Left cardiac atrium (tissue), 4 donors: ENCODE measurements around the gene SNX2. TPM values are rescaled to one million over a fixed set of nuclear protein-coding genes. Genes with fewer than 3 reads are reported as not detected.

Source experiments
- ATAC-seq, 2 donors: fragments of 200-7000 bp; cut with Tn5 transposase; one replicate each; pipeline ENCODE4 v1.9.1; 2020; ENCODE audit warnings: mild to moderate bottlenecking in 2 of 2, moderate library complexity in 2 of 2
- DNase-seq: peaks from one replicate; pipeline ENCODE4 v3.0.0-alpha.2; 2020
- intact Hi-C, 2 donors: fragments of 100-400 bp; cut with DNase I; formaldehyde crosslinking; loops; one replicate each; pipeline versions ENCODE4 v1.14.1 to v1.15.1; 2022 to 2023
- long read RNA-seq: library from polyadenylated mRNA; unstranded; transcript quantifications from one replicate; pipeline ENCODE4 v2.0.0, GENCODE V29; 2021
- total RNA-seq, 2 donors: library from RNA; stranded (reverse); fragmentation: NEBNext Ultra II Directional; extraction: Animal tissue kit (Norgen Biotek cat#: 25700); gene quantifications; one replicate each; pipeline ENCODE4 v1.2.1, GENCODE V29; 2021
- donor health status: DM: no; HTN: yes; CAD: no.
- donor health status: DM: no; HTN: yes; CAD: no; lungs with severe emphysema.
- donor health status: DM: yes; HTN: yes; CAD: no.
- donor health status: Dilated cardiomyopathy.

The SNX2 gene, protein sequence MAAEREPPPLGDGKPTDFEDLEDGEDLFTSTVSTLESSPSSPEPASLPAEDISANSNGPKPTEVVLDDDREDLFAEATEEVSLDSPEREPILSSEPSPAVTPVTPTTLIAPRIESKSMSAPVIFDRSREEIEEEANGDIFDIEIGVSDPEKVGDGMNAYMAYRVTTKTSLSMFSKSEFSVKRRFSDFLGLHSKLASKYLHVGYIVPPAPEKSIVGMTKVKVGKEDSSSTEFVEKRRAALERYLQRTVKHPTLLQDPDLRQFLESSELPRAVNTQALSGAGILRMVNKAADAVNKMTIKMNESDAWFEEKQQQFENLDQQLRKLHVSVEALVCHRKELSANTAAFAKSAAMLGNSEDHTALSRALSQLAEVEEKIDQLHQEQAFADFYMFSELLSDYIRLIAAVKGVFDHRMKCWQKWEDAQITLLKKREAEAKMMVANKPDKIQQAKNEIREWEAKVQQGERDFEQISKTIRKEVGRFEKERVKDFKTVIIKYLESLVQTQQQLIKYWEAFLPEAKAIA
- total RNA-seq, result 10 to 100 TPM; 37.3 to 52.6 TPM
- long read RNA-seq, transcript SNX2-201 (15 exons, 2,128 nt), result major isoform, 91 of 96 reads
- long read RNA-seq, partial matches to known transcripts, result 1 of 96 reads
- long read RNA-seq, other reads (novel, unspliced or antisense), result 4 of 96 reads

DNA sequence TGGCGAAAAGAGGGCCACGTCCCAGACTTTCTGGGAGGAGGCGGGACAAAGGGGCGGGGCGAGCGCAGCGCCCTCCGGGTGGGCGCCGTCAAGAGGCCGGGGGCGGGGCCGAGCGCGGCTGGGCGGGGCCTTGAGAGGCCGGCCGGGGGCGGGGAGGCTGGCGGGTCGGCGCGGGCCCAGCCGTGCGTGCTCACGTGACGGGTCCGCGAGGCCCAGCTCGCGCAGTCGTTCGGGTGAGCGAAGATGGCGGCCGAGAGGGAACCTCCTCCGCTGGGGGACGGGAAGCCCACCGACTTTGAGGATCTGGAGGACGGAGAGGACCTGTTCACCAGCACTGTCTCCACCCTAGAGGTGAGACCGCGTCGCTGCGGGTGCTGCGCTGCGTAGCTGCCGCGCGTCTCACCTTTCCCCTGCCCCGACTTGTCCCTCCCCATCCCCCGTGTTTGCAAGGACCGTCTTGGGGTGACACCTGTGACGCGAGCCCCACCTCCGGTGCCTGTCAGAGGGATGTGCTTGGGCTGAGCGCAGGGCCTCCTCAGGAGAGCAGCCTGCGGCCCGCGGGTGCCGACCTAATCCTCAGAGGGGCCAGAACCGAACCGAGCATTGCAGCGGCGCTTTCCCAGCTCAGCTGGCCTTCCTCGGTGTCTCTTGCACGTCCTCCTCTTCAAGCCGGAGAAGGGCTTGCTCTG lies at the start of gene SNX2:
Gene SNX2, plus strand, starts transcription at position 220 of the 689 bp plus-strand sequence. Its CDS starts 24 bp downstream, at position 244.
- peak; percentile 99 for ATAC-seq
- intact Hi-C loops, result loop anchor here in 1 of 2 donors (10.0 kb wide), 1 partner anchor 70 kb away; the partner anchor contains the start of gene SNX24
- peak; percentile 96 for DNase-seq

DNA sequence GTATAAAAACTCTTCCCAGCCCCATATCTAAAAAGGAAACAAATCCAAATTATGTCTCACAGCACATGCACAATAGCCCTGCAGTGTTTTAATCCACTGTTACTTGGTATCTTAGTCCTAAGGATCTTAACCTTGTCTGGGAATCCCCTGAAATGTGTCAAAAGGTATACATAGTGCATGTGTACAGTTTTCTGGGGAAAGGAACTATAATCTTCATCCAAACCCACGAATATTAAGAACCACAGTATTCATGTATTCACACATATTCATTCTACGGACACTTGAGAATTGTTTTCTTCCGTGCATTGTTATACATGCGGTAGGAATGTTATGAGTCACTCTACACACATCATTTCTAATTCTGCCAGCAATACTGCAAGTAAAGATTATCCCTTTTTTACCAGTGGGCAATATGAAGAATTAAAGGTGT lies 47.8 kb upstream of the SNX2 start:
- intact Hi-C loops, result no loop called here
- no peak for DNase-seq
- peak in 1 of 2 donors; percentile 33 for ATAC-seq

DNA sequence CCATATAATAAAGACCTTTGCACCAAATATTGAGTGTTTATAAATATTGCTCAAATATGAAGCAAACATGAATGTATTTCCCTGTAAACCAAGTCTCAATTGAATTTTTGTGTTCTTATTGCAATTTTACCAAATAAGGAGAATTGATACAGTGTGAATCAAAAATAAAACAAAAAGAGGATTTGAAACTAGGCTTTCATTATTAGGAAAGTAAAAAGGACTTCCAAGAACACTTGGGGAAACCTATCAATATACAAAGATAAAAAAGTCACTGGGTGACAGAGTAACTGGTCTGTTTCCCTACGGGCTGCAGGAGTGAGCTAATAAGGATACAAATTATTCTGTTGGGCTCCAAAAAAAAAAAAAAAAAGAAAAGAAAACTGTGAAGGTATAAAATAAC lies 44.8 kb upstream of the SNX2 start:
- no peak for ATAC-seq
- intact Hi-C loops, result no loop called here
- no peak for DNase-seq

DNA sequence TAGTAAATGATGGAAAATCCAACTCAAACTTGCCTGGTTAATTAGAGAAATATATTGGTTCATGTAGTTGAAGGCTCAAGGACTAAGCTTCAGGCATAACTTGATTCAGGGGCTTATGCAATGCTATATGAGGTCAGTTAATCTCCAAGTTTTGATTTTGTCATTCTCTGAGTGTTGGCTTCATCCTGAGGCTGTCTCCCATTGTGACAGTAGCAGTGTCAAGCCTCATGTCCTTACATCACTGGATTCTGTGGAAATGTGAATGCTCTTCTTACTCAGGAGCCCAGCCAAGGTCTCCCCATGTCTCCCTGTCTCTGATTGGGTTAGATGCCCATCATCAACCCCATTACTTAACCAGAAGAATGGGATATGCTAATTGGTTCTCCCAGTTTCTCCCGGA lies 44.4 kb upstream of the SNX2 start:
- ATAC-seq (no peak), DNase-seq (no peak)
- intact Hi-C loops, result no loop called here

DNA sequence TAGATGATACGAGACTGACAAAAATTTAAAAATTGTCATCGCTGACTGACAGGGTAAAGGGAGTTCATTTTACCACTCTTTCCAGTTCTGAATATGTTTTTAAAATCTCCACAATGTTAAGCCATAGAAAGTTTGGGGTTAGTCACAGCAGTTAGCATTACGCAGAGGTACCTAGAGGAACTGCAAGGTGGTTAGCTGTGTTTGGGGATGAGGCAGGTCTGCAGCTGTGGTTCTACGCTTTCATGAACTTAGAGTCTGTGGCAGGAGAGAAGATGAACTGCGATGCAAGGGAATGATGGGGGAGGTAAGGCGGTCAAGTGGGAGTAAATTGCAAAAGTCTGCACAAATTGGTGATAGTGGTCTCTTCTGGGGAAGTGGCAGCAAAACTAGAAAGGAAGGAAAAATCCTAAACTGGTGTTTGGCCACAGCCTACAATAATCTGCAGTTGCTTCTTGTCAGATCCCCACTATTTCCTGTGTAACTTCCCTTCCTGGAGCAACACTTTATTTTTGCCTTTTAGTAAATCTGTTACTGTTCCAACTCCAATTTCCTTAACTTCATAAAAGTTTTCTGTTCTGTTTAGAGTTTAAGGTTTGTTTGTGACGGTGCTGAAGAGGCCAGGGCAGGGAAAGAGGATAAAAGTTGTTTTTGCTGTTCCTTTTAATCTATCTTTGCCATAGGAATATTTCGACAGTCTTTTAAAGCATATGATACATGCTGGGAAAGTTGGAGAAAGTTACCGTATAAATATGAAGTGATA lies 38.6 kb upstream of the SNX2 start:
- DNase-seq, result no peak
- intact Hi-C loops, result no loop called here
- no peak for ATAC-seq

DNA sequence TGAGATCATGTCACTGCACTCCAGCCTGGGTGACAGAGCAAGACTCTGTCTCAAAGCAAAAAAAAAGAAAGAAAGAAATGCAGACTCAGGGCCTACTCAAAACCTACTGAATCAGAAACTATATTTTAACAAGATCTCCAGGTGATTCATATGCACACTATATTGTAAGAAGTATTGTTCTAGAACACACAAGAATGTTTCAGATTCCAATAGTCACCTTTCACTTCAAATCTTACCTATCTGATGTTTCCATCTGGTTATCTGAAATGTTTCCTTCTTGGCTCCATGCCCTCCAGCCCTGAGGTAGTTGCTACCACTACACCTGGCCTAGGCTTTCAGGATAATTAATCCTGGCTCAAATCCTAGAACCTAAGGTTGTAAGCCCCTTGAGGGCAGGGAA lies 36.8 kb upstream of the SNX2 start:
- ATAC-seq, result no peak
- intact Hi-C loops, result no loop called here
- DNase-seq, result no peak

DNA sequence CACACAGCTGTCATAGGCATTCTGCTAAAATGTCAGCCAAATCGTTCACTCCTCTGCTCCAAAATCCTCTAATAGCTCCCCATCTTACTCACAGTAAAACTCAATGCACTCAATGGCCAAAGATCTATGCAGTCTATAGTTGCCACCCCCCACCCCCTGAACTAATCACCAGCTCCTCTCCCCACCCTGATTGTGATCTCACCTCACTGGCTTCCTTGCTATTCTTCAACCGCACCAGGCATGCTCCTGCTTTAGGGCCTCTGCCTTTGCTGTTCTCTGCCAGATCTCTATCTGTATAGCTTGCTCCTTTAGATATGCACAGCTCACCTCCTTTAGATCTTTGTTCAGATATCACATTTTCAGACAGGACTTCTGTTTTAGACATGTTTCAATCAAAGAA lies 33.2 kb upstream of the SNX2 start:
- intact Hi-C loops, result no loop called here
- ATAC-seq (no peak), DNase-seq (no peak)

DNA sequence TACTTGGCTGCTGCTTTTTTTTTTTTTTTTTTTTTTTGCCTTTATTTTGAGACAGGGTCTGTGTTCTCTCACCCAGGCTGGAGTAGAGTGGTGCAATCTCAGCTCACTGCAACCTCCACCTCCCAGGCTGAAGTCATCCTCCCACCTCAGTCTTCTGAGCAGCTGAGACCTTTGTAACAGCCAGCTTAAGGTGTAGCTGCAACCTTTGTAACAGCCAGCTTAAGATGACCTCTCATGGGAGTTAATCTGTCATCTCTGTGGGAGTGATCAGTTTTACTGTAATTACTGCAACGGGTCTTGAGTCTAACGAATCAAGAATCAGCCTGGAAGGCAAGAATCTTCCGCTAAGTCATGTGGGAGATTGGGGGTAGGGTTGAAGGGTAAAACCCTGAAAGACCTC lies 31.6 kb upstream of the SNX2 start:
- DNase-seq (no peak), ATAC-seq (no peak)
- intact Hi-C loops, result no loop called here

DNA sequence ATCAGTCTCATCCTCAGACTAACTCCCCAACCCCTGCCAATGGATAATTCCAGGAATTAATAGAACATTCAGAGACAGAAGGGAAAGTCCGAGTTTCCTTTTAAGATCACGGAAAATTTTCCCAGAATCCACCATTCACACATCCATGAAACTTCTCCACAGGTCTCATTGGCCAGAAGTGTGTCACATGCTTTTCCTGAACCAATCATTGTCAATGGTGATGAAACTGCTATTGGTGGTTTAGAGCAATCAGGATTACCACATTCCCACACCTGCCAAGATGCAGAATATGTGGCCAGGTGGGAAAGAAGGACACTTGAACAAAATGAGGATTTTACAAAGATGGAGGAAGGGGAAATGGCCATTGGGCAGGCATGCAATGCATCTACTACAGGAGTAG lies 29.3 kb upstream of the SNX2 start:
- DNase-seq, result no peak
- intact Hi-C loops, result no loop called here
- ATAC-seq, result no peak

DNA sequence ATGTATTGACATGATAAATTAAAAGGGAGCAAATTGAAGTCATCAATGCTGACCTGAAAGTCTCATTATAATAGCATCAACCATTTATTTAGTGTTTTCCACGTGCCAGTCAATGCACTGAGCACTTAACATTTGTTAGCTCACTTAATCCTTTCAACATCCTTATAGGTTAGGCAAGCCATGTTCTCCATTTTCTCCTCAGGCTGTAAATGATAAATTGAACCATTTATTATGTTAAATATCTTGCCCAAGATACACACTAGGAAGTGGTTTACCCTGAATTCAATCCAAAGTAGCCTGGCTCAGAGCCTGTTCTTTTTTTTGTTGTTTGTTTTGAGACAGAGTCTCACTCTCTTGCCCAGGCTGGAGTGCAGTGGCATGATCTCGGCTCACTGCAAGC lies 25.0 kb upstream of the SNX2 start:
- intact Hi-C loops, result no loop called here
- no peak for ATAC-seq
- DNase-seq, result no peak

DNA sequence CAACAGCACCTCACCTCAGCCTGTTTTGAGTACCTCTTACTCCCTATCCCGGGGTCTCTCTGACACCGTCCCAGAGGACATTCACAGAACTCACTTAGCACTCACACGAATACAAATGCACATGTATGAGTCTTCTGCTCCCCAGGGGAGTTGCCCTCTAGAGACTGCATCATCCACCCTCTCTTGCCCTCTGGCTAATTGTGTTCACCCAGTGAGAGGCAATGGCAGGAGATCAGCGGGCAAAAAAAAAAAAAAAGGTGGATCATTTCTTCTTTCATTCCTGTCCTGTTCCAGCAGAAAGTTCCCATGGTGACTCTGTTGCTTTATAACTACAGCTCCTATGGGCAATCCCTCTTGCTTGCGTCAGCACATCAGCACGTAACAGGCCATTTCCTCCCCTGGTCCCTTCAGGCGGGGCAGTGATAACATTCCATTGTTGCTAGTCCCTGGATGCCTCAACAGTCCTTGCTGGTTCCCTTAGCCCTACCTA lies 23.5 kb upstream of the SNX2 start:
- peak; percentile 40 for DNase-seq
- intact Hi-C loops, result no loop called here
- peak in 1 of 2 donors; percentile 53 for ATAC-seq

DNA sequence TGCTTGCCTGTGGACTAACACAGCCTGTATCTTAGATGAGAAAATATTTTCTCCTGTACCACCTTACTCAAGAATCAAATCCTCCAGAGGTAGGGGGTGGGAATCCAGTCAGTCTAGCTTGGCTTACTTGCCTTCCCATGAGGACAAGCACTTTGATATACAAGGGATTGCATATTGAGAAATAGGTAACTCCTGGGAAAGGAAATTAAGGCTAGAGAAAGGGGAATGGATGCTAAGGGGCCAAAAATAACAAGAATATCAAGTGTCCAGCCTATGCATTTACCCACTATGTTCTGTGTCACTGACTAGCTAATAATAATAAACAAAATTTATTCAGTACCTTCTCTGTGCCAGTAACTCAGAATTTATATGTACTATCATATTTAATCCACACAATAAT lies 21.4 kb upstream of the SNX2 start:
- intact Hi-C loops, result no loop called here
- ATAC-seq, result no peak
- no peak for DNase-seq

DNA sequence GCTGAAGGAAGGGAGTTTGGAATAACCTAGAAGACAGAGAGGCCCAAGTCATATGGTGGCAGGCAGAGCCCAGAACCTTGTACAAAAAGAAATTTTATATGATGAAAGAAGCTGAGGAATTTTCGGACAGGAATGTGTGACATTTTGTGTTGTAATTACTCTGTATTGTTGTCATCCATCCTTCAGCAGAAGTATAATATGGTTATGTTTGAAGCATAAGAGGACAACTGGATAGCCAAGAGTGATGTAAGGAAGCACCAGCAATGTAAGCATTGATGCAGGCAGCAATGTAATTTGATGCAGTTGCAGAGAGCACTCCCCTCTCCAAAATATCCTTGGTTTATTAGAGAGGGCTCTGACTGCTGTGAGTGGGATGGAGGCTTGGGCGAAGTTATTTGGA lies 19.1 kb upstream of the SNX2 start:
- no peak for ATAC-seq
- intact Hi-C loops, result no loop called here
- DNase-seq, result no peak

DNA sequence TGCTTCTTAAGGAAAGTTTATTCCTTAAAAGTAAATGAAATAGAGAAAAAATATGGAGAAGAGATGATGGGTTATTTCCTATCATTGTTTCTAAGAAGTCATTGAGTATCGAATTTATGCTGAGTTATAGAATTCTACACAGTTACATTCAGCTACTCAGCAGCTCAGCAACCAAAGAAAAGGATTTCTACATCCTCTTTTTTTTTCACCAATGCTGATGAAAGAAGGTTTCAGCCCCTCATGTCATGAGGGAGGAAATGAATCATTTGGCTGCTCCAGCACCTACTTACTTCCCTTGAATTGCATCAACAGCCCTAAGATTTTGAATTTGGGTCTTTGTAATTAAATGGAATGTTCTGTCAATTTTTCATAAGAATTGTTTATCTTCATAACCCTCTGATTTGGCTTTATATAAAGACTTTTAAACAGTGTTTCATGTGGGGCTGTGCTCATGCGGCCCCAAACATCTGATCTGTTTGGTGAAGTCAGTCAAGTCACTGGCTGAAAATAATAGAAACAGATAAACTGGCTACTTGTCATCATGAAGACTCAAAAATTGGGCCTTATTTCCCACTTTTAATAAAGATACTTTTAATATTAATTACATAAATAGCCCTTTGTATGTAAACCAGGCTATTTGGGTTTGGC lies 18.5 kb upstream of the SNX2 start:
- intact Hi-C loops, result no loop called here
- peak; percentile 67 to 87 for ATAC-seq
- no peak for DNase-seq

DNA sequence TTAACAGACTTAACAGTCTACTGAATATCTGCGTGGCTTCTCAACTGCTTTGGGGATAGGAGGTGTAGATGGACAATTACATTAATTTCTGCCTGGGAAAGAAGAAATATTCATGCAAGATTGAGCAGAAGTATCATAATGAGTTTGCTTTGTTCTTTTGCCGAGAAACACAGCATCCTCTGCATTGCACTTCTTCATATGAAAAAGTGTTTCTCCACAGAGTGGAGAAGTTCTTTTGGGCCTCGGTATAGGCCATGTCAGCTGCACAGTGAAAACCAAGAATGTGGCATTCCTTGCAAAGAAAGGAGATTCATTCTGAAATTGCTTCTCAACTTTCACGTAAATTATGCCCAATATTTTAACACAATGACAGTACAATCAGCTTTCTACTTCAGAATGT lies 17.6 kb upstream of the SNX2 start:
- DNase-seq (no peak), ATAC-seq (no peak)
- intact Hi-C loops, result no loop called here

DNA sequence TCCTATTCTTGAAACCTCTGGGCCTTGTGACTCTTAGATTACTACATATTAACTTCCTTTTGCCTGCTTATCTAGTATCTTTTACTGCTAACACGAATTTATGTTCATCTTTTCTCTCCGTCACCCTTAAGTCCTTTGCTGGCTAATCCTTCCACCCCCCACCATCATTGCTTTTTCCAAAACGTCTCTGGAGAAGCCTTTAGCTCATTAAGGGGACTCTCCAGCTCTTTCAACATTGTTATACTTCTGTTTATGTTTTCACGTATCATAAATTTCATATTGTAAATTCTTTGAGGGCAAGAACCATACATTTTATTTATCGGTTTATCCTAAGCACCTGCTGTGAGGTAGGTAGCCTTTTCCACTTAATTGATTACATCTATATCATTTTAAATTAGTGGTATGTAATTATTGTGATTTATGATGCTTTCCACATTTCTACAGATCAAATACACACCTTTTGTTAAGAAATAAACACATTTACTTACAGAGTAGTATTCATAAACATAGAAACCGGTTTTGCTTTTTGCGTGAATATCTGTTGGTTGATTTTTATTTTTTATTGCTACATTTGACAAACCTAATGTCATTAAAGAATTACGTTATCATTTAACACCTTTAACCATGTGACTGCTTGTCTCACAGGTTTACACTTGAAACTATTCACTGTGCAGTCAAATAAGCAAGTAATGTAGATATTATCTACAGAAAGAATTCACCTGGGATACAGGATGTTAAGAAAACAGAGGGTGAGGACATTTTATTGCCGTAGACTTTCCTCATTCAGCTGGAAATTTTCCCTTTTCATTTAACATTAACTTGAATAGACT lies 15.4 kb upstream of the SNX2 start:
- no peak for ATAC-seq

DNA sequence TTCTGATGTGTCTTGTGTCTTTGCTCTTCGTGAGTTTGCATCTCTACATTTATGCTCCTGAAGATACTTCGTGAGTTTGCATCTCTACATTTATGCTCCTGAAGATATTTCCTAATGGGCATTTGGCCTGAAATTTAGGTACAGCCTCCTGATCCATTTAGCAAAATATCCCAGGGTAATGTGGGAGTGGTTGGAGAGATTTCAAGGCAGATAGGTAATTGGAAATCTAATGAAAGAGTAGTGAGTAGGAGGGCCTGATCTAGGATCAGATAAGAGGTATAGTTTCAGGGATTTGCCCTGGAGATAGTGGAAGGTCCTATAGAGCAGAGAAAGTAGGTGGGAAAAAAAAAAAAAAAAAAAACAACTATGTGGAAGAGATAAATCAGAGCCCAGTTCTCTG lies 14.6 kb upstream of the SNX2 start:
- intact Hi-C loops, result no loop called here
- ATAC-seq, result no peak
- no peak for DNase-seq

More for the DNA sequence above, 15.4 kb upstream of the SNX2 start:
- no peak for DNase-seq
- intact Hi-C loops, result no loop called here

DNA sequence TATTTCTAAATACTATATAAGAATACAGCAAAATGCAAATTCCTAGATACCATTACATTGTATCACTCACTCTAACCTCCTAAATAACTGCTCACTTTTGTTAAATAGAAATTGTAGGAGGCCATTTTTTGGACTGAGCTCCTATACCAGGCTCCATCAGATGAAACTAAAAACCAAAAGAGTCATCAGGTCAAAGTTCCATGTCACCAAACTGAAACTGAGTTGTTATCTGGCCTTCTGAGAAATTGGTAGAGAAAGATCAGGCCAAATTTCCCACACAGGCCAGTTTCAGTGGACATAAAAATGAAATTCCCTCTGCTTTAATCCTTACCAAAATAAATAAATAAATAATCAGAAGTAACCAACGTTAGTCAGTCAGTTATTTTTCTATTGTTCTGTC lies 13.8 kb upstream of the SNX2 start:
- ATAC-seq (no peak), DNase-seq (no peak)
- intact Hi-C loops, result no loop called here
